Stimulated activated CD8-positive, alpha-beta memory T cell treated with anti-CD3 and anti-CD28 coated beads, Interleukin-15, amount 100 ng/mL, for 24 hours (primary cell): ENCODE data around the gene FERMT1.
"Not testable (repeated sequence)": the region's sequence is repeated elsewhere in the genome, so short reads cannot be mapped to it uniquely, and the experiment has no call there.

Source experiments
- DNase-seq: peaks from one replicate; pipeline ENCODE4 v3.0.0-alpha.2; 2020; ENCODE audit warnings: low read depth

Gene FERMT1

DNA sequence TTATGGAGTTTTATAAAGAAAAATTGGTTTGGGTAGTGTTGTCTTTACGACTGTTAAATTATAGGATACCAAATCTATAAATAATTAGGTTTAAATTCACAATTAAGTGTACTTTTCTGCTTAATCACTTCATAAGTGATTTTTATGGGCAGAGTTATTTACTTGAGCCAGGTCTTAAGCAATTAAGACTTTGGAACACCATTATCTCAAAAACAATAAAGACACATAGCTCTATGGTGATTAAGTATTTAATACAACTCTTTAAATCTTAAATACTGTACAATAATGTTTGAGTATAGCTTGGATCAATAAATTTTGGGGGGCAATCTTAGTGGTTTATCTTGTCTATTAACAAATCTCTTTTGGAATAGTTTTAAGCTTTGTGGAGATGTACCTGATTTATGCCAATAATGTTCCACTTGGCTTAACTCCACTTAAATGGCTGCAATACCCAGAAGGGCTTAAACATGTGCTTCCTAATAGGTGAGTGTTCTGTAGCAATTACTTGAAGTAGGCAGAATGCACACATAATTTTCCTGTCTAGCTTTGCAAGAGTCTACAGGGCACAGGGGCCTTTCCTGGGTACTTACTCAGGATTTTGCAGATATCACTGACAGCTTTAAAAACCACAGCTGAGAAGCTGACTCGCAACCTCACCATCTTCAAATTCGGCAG is 7.5 kb downstream of the FERMT1 start:
- DNase-seq = no peak

DNA sequence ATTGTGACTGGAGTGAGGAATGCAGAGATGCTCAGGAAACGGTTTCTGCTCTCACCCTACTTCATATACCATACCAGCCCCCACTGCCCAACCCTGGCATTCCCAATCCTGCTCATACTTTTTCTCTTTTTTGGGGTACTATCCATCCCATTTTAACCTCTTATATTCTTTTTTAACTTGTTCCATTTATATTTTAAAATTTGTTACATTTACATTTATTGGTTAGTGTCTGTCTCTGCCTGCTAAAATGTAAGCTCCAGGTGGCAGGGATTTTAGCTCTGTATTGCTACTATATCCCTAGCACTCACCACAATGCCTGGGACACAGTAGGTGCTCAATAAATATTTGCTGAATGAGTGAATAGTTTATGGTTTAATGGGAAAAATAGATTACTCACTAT is 8.1 kb downstream of the FERMT1 start:
- no peak for DNase-seq

DNA sequence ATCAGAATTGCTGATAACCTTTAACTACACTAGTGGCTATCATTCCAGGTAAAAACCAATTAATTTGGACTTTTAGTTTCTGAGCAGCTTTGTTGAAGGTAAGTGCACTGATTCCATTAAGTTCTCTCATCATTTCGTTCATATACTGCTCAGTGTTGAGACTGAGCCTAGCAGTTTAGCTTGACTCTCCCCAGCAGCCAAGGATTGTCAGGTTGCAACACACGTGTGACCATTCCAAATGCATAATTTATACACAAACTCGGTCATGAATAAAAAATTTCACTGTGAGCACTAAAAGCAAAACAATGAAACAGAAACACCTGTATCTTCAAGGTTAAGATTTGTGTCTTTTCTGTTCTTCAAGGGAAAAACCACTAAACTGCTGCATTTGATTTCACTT is 8.9 kb downstream of the FERMT1 start:
- DNase-seq = no peak

GRCh38 chr20:6112965-6113364 is 9.9 kb downstream of the FERMT1 start:
- not testable (repeated sequence) for DNase-seq

DNA sequence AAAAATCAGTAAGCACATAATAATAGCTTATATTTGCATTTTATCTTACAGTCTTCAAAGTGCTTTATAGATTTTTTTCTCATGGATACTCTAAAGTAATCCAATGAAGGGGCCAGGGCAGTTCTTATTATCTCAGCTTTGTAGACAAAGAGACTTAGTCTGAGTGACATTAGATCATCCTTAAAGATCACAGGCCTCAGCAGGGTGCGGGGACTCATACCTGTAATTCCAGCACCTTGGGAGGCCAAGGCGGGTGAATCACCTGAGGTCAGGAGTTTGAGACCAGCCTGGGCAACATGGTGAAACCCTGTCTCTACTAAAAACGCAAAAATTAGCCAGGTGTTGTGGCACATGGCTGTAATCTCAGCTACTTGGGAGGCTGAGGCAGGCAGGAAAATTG is 14.5 kb downstream of the FERMT1 start:
- DNase-seq = no peak

DNA sequence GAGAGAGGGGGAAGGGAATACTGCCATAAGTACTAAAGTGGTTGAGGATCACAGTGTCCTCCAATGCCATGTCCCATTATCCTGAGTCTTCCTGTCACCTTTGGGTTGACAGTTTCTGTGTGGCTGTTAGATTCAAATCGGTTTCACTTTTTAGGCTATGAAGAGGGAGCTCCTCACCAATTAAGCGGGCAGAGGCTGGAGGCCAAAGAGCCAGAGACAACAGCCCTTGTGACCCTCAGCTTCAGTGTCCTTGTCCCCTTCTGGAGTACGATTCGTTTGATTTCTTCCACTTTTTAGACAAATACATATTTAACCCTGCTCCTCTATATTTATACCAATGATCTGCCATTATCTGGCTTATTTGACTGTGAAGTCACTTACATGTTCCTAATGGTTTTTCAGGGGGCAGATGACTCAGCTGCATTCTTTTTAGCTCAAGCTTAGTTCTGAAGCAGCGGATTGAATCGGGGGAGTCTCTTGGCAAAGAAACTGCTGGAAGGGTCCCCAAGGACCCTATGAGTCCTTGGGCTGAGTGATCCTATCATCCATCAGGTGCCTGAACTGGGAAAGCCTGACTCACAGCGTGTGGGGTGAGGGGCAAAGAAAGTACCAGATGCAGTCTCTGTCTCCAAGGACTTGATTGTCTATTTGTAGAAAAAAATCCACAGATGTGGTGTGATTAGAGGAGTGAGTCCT is 18.2 kb downstream of the FERMT1 start:
- no peak for DNase-seq

- no peak for DNase-seq
Observed at GRCh38 chr20:6103301-6103700, 19.5 kb downstream of the FERMT1 start.

- DNase-seq = no peak
Observed at GRCh38 chr20:6101346-6101745, 21.5 kb downstream of the FERMT1 start.

- no peak for DNase-seq
Observed at GRCh38 chr20:6100246-6100645, 22.6 kb downstream of the FERMT1 start.

GRCh38 chr20:6099819-6100218 is 23.0 kb downstream of the FERMT1 start:
- DNase-seq = no peak

- DNase-seq = no peak
Observed at GRCh38 chr20:6095409-6095808, 27.4 kb downstream of the FERMT1 start.

- no peak for DNase-seq
Observed at GRCh38 chr20:6094565-6094964, 28.3 kb downstream of the FERMT1 start.

DNA sequence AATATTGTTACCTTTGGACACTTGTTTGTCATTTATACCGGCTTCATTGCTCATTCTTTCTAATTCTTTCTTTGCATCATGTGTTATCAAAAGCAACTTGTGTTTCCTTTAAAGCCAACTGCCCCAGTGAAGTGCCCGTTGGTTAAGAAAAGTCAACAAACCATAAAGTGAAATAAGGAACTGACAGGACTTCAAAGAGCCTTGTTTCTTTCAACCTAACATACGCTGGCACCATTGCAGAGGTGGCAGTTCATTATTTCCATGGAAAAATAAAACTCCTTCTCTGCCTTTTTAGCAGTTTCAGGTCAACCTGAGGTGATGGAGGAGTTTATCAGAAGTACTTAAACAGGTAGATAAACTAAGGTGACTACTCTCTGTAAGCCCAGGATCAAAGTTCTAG is 28.8 kb downstream of the FERMT1 start:
- no peak for DNase-seq

GRCh38 chr20:6091661-6092060 is 31.2 kb downstream of the FERMT1 start:
- no peak for DNase-seq

- DNase-seq = no peak
Observed at GRCh38 chr20:6086868-6087267, 36.0 kb downstream of the FERMT1 start.

- no peak for DNase-seq
Observed at GRCh38 chr20:6083926-6084325, 38.9 kb downstream of the FERMT1 start.

GRCh38 chr20:6081236-6081635 is 41.6 kb downstream of the FERMT1 start:
- no peak for DNase-seq

DNA sequence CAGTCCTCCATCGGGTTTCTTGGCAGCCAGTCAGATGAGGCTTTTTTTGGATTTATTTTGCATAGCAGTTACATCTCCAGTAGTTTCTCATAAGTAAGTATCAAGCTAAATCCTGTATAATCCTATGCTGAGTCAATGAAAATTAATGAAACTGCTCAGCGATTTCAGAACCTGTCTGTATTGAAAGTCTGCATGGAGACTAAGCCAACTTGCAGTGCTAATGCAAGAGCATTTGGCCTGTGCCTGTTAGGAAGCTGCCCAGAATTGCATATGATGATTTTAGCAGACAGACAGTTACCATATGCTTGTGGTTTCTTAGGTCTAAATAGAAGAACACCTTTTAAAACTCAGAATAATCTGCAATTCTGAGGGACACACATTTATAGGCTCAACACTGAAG is 43.8 kb downstream of the FERMT1 start:
- DNase-seq = no peak

DNA sequence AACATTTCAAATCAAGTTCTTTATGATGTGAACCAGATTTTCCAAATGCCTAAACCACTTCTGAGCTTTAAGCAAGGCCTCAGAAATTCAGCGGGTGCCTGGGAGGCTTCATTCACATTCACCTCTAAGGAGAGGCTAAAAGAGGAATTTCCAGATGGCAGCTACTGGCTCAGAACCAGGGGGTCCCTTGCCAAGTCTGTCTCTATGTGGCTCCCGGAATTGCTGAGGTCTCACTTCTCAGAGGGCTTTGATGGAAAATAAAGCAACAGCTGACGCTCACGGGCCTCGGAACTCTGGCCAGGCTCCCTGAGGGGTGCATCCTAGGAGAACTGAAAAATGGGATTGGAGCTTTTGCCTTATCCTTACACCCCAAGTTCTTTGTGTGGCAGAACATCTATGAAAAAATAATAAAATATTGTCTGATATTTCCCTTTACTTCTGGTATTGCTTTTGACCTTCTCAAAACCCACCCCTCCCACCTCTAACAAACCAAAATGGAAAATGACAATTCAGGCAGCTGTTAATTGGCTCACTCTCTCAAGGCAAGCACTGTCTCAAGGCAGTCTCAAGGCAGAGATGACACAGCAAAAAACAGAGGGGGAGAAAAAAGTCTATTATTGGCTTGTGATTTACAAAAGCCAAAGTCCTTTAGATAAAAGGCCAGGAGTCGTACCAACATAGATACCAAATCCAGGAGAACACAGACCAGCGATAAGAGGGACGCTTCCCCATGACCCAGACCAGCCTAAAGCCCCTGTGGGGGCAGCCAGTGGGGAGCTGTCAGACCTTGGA is 47.2 kb downstream of the FERMT1 start:
- no peak for DNase-seq

DNA sequence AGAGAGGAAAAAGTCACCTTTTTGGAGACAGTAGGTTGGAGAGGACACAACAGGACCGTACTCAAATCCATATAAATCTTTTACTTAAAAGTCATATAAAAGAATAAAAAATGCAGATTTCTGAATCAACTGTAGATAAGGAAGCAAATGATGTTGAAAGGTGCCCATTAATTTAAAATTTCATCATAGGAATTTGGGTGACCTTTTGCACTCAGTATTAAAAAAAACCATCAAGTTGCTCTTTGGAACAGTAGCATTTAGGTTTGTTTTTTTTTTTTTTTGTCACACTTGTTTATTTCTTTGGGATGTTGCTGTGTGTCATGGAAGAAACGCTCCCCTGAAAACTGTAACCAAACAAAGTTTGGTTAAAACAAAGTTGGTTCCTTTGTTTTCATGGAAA is 48.0 kb downstream of the FERMT1 start:
- DNase-seq = no peak

DNA sequence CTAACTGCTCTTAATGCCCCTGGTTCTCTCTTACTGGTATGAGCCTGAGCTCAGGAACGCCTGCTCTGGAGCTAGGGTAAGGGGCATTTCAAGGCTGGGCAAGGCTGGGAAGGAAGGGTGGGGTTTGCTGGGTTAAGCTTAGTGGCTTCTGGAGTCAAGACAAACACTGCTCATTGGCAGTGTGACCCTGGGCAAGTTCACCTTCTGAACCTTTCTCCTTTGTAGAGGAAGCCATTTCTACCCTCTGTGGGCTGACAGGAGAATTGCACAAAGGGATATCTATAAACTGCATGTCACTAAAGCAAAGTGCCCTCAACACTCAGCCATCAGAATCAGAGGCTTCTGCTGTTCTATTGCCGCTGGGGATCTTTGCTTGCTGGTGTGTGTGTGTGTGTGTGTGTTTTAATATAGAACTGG is 48.7 kb downstream of the FERMT1 start:
- no peak for DNase-seq

- no peak for DNase-seq
Observed at GRCh38 chr20:6070829-6071695, 51.8 kb downstream of the FERMT1 start.
